HEK293 (cell line): Measurements from ENCODE around the gene PLEKHA7.

Experiments
- CTCF ChIA-PET: fragments of 350-600 bp; formaldehyde crosslinking; extraction: SDS; loops from one replicate; lab custom pipeline; 2021; ENCODE audit warnings: antibody characterized with exemption; lab: Yijun Ruan, JAX
- POLR2A ChIA-PET: fragments of 300-600 bp; formaldehyde crosslinking; extraction: SDS; loops from one replicate; lab custom pipeline; 2020; ENCODE audit warnings: antibody characterized with exemption, inconsistent platforms; lab: Yijun Ruan, JAX
- H3K27ac ChIP-seq: fragments of 200-500 bp; sonication (Bioruptor generic); 2 replicates; pipeline ENCODE4 v1.5.1; 2014; ENCODE audit warnings: low read depth, low read length, control low read depth, inconsistent platforms; ENCODE audit errors: extremely low read depth
- H3K36me3 ChIP-seq, 2 experiments: fragments of 200-500 bp in 1 of 2; sonication (Bioruptor generic) in 1 of 2; 1 replicate in 1 of 2; 2 replicates in 1 of 2; pipeline ENCODE4 v1.5.1; 2014 to 2017; ENCODE audit warnings: inconsistent platforms in 2 of 2, low read length in 2 of 2; ENCODE audit not compliant: control insufficient read depth in 2 of 2, insufficient read depth in 1 of 2
- H3K4me1 ChIP-seq: fragments of 200-500 bp; sonication (Bioruptor generic); 2 replicates; pipeline ENCODE4 v1.5.1; 2014; ENCODE audit warnings: mild to moderate bottlenecking, low read length, inconsistent platforms; ENCODE audit not compliant: control insufficient read depth, insufficient read depth
- H3K4me3 ChIP-seq: 2 replicates; pipeline ENCODE4 v1.5.1; 2011; ENCODE audit warnings: low read depth, mild to moderate bottlenecking, control low read depth, low read length, moderate library complexity
- H3K9me3 ChIP-seq: fragments of 200-500 bp; sonication (Bioruptor generic); 2 replicates; pipeline ENCODE4 v1.5.1; 2014; ENCODE audit warnings: low read depth, low read length, inconsistent platforms; ENCODE audit not compliant: control insufficient read depth, insufficient read depth
- HOXC10 ChIP-seq: sonication (generic); formaldehyde crosslinking; IDR thresholded peaks from 2 replicates; pipeline ENCODE4 v1.8.1; 2023; ENCODE audit warnings: mild to moderate bottlenecking, missing genetic modification reagents
- PATZ1 ChIP-seq: fragments of 450-650 bp; formaldehyde crosslinking; IDR thresholded peaks from 2 replicates; pipeline ENCODE4 v1.5.1; 2016; ENCODE audit warnings: missing biosample characterization, missing genetic modification characterization
- PRDM4 ChIP-seq: fragments of 450-650 bp; formaldehyde crosslinking; IDR thresholded peaks from 2 replicates; pipeline ENCODE4 v1.5.1; 2017; ENCODE audit warnings: missing biosample characterization, missing genetic modification characterization
- SCRT1 ChIP-seq: fragments of 450-650 bp; formaldehyde crosslinking; IDR thresholded peaks from 2 replicates; pipeline ENCODE4 v1.5.1; 2016; ENCODE audit warnings: missing biosample characterization, missing genetic modification characterization, borderline replicate concordance
- ZNF114 ChIP-seq: fragments of 450-650 bp; formaldehyde crosslinking; IDR thresholded peaks from 2 replicates; pipeline ENCODE4 v1.5.0; 2017; ENCODE audit warnings: missing biosample characterization, missing genetic modification characterization
- ZNF175 ChIP-seq: fragments of 450-650 bp; formaldehyde crosslinking; IDR thresholded peaks from 2 replicates; pipeline ENCODE4 v1.5.1; 2016; ENCODE audit warnings: missing biosample characterization, missing genetic modification characterization
- ZNF354C ChIP-seq: fragments of 450-650 bp; formaldehyde crosslinking; IDR thresholded peaks from 2 replicates; pipeline ENCODE4 v1.5.1; 2016; ENCODE audit warnings: missing biosample characterization, missing genetic modification characterization, low read depth, borderline replicate concordance
- ZNF488 ChIP-seq: fragments of 450-650 bp; formaldehyde crosslinking; IDR thresholded peaks from 2 replicates; pipeline ENCODE4 v1.5.1; 2016; ENCODE audit warnings: missing biosample characterization, missing genetic modification characterization
- ZNF513 ChIP-seq: fragments of 450-650 bp; IDR thresholded peaks from 2 replicates; pipeline ENCODE4 v1.5.1; 2018; ENCODE audit warnings: missing biosample characterization, missing genetic modification characterization
- ZNF623 ChIP-seq: fragments of 450-650 bp; formaldehyde crosslinking; IDR thresholded peaks from 2 replicates; pipeline ENCODE4 v1.5.1; 2016; ENCODE audit warnings: missing biosample characterization, missing genetic modification characterization
- ZSCAN30 ChIP-seq: fragments of 450-650 bp; IDR thresholded peaks from 2 replicates; pipeline ENCODE4 v1.5.1; 2018; ENCODE audit warnings: missing biosample characterization, mild to moderate bottlenecking, missing genetic modification characterization, moderate library complexity
- TF ChIP-seq, protein P1 (sequence below): fragments of 450-650 bp; formaldehyde crosslinking; IDR thresholded peaks from 2 replicates; pipeline ENCODE4; 2016; ENCODE audit warnings: missing biosample characterization, missing genetic modification characterization
- TF ChIP-seq, protein P2 (sequence below): fragments of 450-650 bp; formaldehyde crosslinking; IDR thresholded peaks from 2 replicates; pipeline ENCODE4 v1.5.1; 2016; ENCODE audit warnings: missing biosample characterization, missing genetic modification characterization

Gene PLEKHA7

GRCh38 chr11:16780146-16780545 is 234.1 kb downstream of the PLEKHA7 start (continued):
- TF ChIP-seq PATZ1 (tag by site-specific recombination) = no peak
- no peak for TF ChIP-seq SCRT1 (tag by site-specific recombination)
- no peak for TF ChIP-seq ZNF114 (tag by site-specific recombination)
- no peak for TF ChIP-seq ZNF175 (tag by site-specific recombination)
- TF ChIP-seq HOXC10 (CRISPR knock-in tag) = no peak
- TF ChIP-seq, protein P1, sequence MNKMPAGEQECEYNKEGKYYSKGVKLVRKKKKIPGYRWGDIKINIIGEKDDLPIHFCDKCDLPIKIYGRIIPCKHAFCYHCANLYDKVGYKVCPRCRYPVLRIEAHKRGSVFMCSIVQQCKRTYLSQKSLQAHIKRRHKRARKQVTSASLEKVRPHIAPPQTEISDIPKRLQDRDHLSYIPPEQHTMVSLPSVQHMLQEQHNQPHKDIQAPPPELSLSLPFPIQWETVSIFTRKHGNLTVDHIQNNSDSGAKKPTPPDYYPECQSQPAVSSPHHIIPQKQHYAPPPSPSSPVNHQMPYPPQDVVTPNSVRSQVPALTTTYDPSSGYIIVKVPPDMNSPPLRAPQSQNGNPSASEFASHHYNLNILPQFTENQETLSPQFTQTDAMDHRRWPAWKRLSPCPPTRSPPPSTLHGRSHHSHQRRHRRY = no peak

- Histone ChIP-seq H3K9me3 (no peaks in the 10 kb centered on the region), H3K4me3 (no peak overlapping the region), H3K36me3 (peaks cover 0 to 9% of the 10 kb centered on the region in 2 experiments; a peak in 1 of 3 replicates), H3K27ac (no peak overlapping the region), H3K4me1 (no peaks in the 10 kb centered on the region)
- TF ChIP-seq ZNF354C (no peak), ZNF623 (tag by site-specific recombination) (no peak), ZNF513 (tag by site-specific recombination) (no peak), ZSCAN30 (tag by site-specific recombination) (no peak), ZNF488 (tag by site-specific recombination) (no peak), PRDM4 (tag by site-specific recombination) (no peak)
- TF ChIP-seq, protein P2, sequence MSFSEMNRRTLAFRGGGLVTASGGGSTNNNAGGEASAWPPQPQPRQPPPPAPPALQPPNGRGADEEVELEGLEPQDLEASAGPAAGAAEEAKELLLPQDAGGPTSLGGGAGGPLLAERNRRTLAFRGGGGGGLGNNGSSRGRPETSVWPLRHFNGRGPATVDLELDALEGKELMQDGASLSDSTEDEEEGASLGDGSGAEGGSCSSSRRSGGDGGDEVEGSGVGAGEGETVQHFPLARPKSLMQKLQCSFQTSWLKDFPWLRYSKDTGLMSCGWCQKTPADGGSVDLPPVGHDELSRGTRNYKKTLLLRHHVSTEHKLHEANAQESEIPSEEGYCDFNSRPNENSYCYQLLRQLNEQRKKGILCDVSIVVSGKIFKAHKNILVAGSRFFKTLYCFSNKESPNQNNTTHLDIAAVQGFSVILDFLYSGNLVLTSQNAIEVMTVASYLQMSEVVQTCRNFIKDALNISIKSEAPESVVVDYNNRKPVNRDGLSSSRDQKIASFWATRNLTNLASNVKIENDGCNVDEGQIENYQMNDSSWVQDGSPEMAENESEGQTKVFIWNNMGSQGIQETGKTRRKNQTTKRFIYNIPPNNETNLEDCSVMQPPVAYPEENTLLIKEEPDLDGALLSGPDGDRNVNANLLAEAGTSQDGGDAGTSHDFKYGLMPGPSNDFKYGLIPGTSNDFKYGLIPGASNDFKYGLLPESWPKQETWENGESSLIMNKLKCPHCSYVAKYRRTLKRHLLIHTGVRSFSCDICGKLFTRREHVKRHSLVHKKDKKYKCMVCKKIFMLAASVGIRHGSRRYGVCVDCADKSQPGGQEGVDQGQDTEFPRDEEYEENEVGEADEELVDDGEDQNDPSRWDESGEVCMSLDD (tag by site-specific recombination) = no peak
- ChIA-PET CTCF (interaction anchor here (1.0 to 1.2 kb wide), 2 partner anchors 9 to 11 kb away, joined by 3 to 4 read pairs; no protein-coding TSS in a partner anchor), POLR2A (no interaction called here)
These were observed 234.8 kb downstream of the PLEKHA7 start for GRCh38 chr11:16779436-16779835.
